Uterus (tissue), 2 donors: Measurements from ENCODE around the gene S100A6.

Source experiments
- CTCF ChIP-seq, 4 experiments: fragments of 200-600 bp in 2 of 4; fragments of 450-650 bp in 2 of 4; sonication (generic) in 2 of 4; IDR thresholded peaks; one replicate each; pipeline ENCODE4 v1.5.1; 2016 to 2019; ENCODE audit warnings: antibody characterized with exemption in 4 of 4, mild to moderate bottlenecking in 2 of 4, moderate library complexity in 1 of 4
- POLR2A ChIP-seq, 2 donors: fragments of 450-650 bp; IDR thresholded peaks; one replicate each; pipeline ENCODE4 v1.6.1; 2016; ENCODE audit warnings: antibody characterized with exemption in 2 of 2, mild to moderate bottlenecking in 1 of 2, moderate library complexity in 1 of 2

DNA sequence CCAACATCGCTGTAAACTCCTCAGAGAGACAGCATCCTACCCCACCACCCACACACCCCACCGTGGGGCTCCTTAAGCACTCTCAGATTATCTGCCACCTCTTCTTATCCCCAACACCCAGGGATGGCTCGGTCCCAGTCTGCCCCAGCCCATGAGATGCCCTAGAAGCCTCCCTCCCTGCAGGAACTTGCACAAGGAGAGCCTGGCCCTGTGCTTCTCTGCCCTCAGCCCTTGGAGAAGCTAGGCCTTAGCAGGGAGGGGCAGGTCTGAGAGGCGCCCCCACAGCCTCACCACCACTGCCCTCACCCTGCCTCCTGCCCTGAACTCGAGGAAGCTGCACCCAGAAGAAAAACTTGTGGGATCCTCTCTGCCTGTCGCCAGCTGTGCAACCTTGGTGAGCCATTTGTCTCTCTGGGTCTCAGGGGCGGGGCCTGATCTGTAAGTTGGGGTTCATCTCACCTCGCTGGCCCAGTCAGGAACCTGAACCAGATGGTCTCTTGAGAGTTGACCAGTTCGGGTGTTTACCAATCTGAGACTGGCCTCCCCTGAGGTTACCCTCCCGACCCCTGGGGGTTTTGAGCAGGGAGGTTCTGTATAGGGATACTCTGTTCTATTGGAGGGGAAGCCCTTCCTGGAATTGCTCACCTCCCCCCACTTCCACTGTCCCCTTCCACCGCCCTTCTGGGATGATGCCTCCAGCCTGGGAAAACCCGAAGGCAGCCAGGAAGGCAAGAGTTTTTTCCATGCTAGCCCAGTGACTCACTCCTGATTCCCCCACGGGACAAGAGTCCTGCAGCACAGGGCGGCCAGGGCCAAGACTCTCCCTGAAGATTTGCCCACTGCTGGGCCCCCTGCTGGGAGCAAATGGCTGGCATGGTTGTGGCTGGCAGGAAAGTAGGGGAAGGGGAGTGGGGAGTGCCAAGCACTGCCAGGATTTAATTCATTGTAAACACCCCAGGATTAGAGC is 13.2 kb upstream of the S100A6 start, which contains the start of gene S100A3:
- peak in 2 of 4 experiments; percentile 10 to 11 for TF ChIP-seq CTCF (IDR thresholded peaks at IDR 0.05)
- TF ChIP-seq POLR2A (IDR thresholded peaks at IDR 0.05), result no peak
